HL-60 (cell line): ENCODE measurements around the gene CACNA1H.

Source experiments
- CTCF ChIP-seq: IDR thresholded peaks from one replicate; pipeline ENCODE4 v1.5.1; 2011; ENCODE audit warnings: low read length, control low read depth, inconsistent platforms; ENCODE audit not compliant: insufficient read depth
- GABPA ChIP-seq: IDR thresholded peaks from 2 replicates; pipeline ENCODE4 v1.6.1; 2012; ENCODE audit warnings: low read depth
- POLR2AphosphoS5 ChIP-seq: IDR thresholded peaks from 2 replicates; pipeline ENCODE4 v1.6.1; 2012; ENCODE audit warnings: low read depth
- REST ChIP-seq: IDR thresholded peaks from 2 replicates; pipeline ENCODE4 v1.6.1; 2012; ENCODE audit warnings: low read depth; ENCODE audit not compliant: insufficient replicate concordance
- SPI1 ChIP-seq: IDR thresholded peaks from 2 replicates; pipeline ENCODE4 v1.6.1; 2012; ENCODE audit warnings: low read depth, mild to moderate bottlenecking, borderline replicate concordance

GRCh38 chr16:1192384-1193073 lies 39.6 kb downstream of the CACNA1H start:
- TF ChIP-seq CTCF (no peak), POLR2AphosphoS5 (no peak), REST (no peak), SPI1 (no peak), GABPA (no peak)
